ENCODE results near the gene GOLT1A. TPM values are rescaled to one million over a fixed set of nuclear protein-coding genes. Genes with fewer than 3 reads are reported as not detected.
"Not testable (repeated sequence)": the region's sequence is repeated elsewhere in the genome, so short reads cannot be mapped to it uniquely, and the experiment has no call there.

Gene GOLT1A
- total RNA-seq, 1 donor from 2014 or later: not detected

DNA sequence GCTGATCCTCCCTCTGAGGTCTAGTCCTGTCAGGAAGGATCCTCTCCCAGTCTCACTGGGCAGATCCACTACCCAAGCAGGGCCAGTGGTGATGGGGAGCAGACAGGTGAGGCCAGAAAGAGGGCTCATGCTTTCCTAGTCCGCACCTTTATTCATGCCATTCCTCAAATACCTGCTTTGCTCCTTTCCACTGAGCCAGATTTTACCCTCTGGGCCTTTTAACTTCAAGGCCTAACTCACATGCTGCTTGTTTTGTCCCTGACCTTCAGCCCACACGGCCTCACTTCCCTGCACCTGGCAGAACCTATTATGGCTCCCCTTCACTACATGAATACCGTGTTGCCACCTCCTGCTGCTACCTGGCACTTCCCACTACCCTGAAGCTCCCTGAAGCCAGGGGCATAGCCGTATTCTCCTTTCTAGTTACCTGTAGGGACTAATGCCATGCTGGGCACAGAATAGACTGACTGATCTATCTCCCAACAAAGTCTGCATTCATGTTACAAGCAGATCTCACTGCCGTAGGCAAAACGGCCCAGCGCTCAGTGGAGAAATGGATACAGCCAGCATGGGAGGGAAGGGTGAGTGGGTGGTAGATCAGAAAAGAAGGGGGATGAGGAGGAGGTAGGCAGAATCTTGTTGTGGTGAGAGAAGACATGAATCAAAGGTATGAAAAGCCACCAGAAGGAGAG, 36.1 kb upstream of the GOLT1A start:
- intact Hi-C loops (cut with micrococcal nuclease): no loop called here

DNA sequence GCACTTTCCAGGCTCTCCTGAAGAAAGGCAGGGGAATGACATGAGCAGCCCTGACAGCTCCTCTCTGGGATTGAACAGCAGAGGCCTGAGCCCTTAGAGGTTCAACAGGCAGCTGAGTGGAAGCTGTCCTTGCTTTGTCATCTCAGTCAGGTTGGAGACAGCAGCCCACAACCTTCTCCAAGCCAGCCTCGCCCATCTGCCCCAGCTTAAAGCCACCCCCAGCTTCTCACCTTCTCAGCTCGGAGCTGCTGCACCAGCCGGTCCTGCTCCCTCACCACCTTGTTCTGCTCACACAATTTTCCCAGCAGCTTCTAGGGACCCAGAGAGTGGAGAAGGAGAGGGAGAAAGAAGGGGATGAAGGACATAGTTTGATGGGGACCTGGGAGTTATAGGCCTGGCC, 35.2 kb upstream of the GOLT1A start:
- intact Hi-C loops (cut with micrococcal nuclease): no loop called here

- intact Hi-C loops (cut with micrococcal nuclease): no loop called here
Observed at GRCh38 chr1:204246876-204247275, 33.1 kb upstream of the GOLT1A start.

GRCh38 chr1:204242920-204243319, 29.1 kb upstream of the GOLT1A start:
- intact Hi-C loops (cut with micrococcal nuclease): no loop called here

GRCh38 chr1:204241914-204242313, 28.1 kb upstream of the GOLT1A start:
- intact Hi-C loops (cut with micrococcal nuclease): no loop called here

DNA sequence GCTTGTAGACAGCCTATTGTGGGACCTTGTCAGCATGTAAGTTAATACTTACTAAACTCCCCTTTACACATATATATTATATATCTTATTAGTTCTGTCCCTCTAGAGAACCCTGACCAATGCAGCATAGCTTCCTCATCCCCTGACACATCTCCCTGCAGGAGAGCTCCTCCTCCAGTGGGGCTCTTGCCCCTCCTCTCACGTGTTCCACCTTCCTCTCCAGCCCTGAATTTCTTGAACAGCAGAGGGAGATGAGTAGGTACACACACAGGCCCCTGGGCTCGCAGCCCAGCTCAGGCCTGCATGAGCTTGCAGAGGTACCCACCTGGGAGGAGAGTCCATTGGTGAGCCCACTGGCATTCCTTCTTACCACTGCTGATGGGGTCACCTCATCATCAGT, 27.3 kb upstream of the GOLT1A start:
- intact Hi-C loops (cut with micrococcal nuclease): no loop called here

DNA sequence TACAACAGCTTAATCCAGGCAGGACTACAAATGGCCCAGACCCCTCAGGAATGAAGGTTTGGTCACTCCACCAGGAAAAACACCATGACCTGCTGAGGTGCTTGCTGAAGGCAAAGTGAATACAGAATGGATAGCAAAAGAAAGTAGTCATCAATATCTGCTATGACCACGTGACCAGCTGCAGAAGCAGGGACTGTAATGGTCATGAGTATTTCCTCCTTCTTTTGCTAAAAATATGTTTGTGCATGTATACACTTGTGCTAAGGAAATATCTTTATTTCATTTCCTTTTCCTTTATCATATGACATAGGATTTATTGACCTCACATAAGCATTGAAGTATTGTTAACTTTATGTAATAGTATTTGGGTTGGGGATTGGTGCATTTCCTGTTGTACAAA, 26.4 kb upstream of the GOLT1A start:
- intact Hi-C loops (cut with micrococcal nuclease): no loop called here

- intact Hi-C loops (cut with micrococcal nuclease): not testable (repeated sequence)
Observed at GRCh38 chr1:204239401-204239800, 25.6 kb upstream of the GOLT1A start.

DNA sequence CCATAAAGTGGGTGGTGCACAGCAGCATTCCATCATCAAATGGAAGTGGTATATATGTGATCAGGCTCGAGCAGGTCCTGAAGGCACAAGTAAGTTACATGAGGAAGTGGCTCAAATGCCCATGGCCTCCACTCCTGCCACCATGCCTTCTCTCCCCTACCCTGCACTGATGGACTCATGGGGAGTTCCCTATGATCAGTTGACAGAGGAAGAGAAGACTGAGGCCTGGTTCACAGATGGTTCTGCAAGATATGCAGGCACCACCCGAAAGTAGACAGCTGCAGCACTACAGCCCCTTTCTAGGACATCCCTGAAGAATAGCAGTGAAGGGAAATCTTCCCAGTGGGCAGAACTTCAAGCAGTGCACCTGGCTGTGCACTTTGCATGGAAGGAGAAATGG, 24.7 kb upstream of the GOLT1A start:
- intact Hi-C loops (cut with micrococcal nuclease): not testable (repeated sequence)

DNA sequence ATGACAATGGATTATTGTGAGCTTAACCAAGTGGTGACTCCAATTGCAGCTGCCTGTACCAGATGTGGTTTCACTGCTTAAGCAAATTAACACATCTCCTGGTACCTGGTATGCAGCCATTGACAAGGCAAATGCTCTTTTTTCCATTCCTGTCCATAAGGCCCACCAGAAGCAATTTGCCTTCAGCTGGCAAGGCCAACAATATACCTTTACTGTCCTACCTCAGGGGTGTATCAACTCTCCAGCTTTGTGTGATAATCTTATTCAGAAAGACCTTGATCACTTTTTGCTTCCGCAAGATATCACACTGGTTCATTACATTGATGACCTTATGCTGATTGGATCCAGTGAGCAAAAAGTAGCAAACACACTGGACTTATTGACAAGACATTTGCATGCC, 23.7 kb upstream of the GOLT1A start:
- intact Hi-C loops (cut with micrococcal nuclease): not testable (repeated sequence)

DNA sequence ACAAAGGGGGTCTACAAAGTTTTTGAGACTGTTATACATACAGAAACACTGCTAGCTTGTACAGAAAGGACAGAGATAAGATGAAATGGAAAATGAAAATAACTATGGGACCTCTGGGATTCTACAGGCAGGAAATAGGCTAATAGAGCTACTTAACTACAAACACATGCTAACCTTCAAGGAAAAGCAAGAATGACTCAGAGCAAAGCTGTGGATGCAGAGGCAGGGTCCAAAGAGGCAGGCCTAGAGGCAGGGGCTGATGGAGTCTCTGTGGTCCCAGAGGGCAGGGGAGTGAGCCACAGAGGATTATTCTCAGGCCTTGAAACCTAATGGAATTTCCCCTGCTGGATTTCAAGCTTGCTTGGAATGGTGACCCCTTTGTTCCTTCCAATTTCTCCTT, 18.7 kb upstream of the GOLT1A start:
- intact Hi-C loops (cut with micrococcal nuclease): no loop called here

GRCh38 chr1:204230211-204230610, 16.4 kb upstream of the GOLT1A start:
- intact Hi-C loops (cut with micrococcal nuclease): no loop called here

GRCh38 chr1:204228896-204229295, 15.1 kb upstream of the GOLT1A start:
- intact Hi-C loops (cut with micrococcal nuclease): no loop called here

GRCh38 chr1:204227996-204228785, 14.4 kb upstream of the GOLT1A start:
- intact Hi-C loops (cut with micrococcal nuclease): no loop called here

DNA sequence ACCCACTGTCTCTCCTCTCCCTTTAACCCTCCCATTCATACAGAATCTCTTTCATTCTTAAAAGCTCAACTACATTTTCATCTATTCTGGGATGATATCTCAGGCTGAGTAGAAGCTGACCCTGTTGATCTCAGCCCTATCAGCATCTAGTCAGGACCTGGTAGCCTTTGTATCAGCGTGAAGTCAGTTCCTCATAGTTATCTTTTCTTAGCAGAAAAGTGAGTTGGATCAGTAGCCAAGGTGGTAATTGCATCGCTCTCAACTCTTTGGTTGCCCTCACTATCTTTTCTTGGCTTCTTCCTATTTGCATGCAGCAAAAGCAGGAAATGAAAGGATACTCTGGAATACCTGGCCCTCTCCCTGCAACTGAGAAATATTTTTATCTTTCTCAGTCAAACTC, 13.6 kb upstream of the GOLT1A start:
- intact Hi-C loops (cut with micrococcal nuclease): no loop called here

GRCh38 chr1:204225841-204226735, 12.3 kb upstream of the GOLT1A start:
- intact Hi-C loops (cut with micrococcal nuclease): no loop called here

DNA sequence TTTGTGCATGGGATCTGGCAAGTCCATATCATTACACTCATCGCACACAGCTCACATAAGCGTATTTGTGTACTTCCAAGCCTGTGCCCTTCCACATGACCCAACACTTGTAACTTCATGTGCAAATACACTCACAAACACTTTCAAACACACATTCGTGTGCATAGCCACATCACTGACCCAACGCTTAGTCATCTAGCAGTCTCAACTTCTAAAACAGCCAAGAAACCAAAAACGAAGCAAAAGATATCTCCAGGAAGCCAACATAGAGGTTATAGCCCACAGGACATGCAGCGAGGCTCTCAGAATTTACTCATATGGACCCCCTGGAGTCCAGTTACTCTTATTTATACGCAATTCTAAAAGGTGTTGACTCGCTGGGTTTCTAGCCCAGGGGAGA, 10.9 kb upstream of the GOLT1A start:
- intact Hi-C loops (cut with micrococcal nuclease): no loop called here

DNA sequence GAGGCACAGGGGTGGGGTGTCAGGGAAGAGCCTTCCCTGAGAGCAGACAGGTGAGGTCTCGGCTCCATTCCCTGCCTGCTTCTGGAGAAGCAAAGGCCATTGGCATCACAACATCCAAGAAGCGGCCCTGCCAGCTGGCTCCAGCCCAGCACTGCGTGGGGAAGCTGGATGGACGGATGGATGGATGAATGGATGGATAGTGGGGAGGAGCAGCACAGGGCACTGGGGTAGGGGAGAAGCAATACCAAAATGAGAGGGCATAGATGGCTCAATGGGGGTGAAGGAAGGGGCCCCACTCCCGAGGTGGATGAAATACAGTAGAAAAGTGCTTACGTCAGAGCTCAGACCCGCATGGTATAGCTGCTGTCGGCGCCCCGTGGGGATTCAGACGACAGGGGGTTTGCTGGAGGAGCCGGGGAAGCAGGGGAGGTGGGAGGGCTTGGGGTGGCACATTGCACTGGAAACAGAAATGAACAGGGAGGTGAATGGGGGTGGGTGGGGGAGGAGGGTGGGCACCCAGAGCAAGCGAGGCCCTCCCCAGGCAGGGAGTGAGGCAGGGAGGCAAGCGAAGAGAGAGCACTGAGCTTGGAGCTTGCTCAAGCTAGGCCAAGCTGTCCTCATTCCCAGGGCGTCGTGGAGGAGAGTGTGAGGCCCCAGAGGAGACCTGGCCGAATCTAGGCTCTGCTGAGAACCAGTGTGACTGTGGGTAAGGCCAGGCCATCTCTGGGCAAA, 9.5 kb upstream of the GOLT1A start:
- intact Hi-C loops (cut with micrococcal nuclease): no loop called here

DNA sequence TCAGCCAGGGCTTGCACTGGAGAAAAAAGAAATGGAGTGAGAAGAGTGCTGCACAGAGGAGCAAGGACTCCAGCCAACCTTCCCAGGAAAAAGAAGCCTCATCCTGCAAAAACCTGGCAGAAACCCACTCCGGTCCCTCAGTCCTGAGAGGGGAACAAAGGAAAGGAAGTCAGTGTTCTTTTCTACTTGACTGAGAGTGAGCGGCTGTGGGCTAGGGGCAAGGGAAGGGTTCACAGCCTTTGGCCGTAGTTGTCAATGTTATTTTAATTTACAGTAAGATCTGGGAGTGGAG, 8.9 kb upstream of the GOLT1A start:
- intact Hi-C loops (cut with micrococcal nuclease): no loop called here

DNA sequence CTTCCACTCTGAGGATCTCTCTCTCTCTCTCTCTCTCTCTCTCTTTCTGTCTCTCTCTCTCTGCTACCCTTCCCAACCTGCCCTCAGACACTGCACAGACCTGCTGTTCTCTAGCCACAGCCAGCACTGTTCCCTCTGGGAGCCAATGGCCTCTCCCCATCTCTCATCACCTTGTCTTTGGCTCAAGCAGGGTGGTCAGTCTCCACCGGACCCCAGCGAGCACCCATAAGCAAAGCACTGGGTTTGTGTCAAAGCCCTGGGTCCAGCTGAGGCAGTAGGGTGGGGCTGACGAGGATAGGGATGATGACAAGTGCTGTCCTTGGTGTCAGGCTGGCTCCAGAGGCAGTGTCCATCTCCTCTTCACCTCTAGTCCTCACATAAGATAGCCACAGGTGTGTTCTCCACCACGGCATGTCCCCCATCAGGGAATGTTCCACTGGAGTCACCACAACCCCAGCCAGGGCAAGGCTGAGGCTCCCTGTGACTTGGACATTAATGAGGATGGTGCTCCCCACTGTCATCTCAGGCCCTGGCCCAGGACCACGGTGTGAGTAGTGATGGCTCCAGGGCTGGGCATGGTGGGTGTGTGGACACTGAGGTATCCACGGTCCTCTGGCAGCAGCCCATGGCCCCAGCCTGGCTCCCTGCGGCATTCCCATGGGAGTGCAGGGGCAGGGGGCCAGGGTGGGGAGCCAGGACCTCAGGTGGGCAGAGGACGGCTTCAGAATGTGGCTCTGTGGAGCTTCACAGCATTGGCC, 8.4 kb upstream of the GOLT1A start:
- intact Hi-C loops (cut with micrococcal nuclease): no loop called here

GRCh38 chr1:204221271-204221670, 7.5 kb upstream of the GOLT1A start:
- intact Hi-C loops (cut with micrococcal nuclease): no loop called here
